HG02623 (cell line): ENCODE results near the gene KLK2.

Experiments used
- ATAC-seq: cut with Tn5 transposase; IDR thresholded peaks from one replicate; pipeline ENCODE4 v1.9.1; 2021; ENCODE audit warnings: moderate library complexity; ENCODE audit not compliant: unreplicated experiment

KLK2 gene

DNA sequence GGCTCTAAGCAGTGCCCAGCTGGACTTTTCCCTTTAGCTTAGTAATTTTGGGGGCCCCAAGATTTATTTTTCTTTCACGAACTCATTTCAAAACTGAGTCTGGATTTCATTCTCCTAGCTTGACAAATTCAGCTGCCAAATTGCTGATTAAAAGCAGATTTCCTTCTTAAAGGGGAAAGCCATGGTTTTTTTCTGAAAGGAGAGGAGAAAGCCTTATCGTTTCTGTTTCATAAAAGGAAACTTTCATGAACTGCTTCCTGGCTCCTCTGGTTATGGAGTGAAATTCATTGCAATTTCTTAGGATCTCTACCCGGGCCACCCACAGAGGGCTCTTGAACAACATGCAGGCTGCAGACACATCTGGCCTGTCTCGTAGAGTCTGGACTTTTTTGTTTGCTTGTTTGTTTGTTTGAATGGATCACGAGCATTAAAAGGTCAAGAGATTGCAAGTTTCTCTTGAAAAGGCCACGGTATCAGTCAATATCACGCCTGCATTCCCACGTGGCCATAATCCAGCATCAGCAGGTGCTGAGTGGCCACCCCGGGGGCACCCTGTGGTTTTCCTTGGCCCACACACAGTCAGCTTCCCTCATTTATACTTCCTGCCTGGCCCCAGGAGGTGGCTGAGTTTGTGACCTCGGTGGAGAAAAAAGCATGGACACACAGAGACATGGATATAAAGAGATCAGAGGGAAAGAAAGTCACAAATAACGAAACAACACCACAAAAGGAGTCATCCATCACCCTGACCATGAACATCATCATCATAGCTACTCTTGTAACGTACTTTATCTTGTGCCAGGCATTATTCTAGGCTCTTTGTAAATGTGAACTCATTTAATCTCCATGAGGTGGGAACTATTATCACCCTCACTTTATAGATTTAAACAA is 48.4 kb downstream of the KLK2 start:
- no peak for ATAC-seq

DNA sequence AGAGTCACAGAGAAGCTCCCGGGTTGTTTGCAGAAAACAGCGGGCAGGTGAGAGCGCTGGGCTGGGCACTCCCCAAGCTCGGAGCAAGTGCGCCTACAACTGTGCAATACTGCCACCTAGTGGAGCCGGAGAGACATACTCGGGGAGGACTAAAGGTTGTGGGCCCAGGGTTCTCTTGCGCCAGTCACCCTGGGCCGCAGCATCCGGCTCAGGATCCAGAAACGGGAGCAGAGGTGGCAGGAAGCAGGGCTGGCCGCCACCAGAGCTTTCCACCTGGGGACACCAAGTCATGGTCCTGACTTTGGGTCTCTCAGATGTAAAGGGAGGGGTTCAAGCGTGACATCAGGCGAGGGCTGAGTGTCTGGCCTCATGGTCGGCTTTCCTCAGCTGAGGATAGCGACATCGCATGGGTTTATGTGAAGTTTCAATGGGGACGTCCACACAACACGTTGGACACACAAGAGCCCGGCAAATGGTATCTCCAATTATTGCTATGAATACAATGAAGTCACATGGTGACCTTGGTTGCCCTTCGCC is 49.1 kb downstream of the KLK2 start:
- ATAC-seq: no peak

DNA sequence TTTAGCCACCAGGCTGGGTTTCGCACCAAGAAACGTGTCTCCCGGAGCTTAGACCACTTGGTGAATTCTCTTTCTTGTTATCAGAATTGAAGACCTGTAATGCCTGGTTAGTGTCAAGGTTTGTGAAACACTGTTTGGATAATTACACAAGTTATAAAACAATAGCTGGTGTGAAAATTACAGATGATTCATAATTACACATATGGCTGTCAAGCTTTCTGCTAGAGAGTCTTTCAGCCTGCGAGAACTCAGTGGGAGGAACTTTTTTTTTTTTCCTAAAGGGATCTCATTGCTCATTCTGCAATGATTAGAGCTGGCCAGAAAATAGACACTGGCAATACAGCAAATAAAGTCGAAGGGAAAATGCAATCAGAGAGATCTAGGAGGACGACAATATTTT is 51.3 kb downstream of the KLK2 start:
- no peak for ATAC-seq

DNA sequence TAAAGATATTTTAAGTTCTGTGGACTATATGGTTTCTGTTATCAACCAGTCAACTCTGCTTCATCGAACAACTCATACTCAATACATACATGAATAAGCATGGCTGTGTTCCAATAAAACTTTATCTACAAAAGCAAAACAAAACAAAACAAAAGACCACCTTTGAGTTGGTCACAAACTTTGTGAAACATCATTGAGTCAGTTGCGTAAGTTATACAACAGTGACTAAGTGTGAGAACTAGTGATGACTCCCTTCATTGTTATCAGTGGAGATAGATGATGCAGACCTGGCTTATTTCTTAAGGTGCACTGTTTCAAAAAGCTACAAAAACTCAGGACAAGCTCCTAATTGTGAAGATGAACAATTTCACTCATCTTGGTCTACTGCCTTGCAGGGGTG is 52.5 kb downstream of the KLK2 start:
- no peak for ATAC-seq

DNA sequence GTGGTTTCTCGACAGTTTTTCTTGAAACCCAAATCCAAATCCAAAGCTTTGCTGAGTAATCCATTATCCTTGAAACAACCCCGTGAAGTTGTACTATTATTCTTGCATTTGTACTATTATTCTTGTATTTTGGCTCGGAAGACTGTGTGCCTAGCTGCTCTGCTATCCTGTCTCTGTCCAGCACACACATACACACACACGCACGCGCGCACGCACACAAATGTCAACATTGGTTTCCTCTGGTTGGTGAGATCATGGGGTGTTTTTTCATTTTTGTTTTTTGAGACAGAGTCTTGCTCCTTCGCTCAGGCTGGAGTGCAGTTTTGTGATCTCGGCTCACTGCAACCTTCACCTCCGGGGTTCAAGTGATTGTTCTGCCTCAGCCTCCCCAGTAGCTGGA is 52.9 kb downstream of the KLK2 start:
- no peak for ATAC-seq

DNA sequence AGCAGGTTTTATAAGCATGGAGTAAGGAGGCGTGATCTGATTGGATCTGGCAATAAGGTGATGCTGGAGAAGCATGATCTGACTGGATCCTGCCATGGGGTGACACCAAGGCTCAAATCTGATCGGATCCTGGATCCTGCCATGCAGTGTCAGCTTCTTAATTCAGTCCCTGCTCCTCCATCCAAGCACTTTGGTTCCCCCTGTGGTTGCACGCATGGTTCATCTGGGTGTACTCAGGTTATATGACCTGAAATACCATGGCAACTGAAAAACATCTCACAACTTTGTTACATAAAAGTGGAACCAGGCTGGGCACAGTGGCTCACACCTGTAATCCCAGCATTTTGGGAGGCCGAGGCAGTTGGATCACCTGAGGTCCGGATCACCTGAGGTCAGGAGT is 55.6 kb downstream of the KLK2 start:
- no peak for ATAC-seq
